ENCODE measurements around the gene GPSM3.
A peak's percentile ranks its signal among the peaks of the same experiment; 100 is the strongest.

The GPSM3 gene

DNA sequence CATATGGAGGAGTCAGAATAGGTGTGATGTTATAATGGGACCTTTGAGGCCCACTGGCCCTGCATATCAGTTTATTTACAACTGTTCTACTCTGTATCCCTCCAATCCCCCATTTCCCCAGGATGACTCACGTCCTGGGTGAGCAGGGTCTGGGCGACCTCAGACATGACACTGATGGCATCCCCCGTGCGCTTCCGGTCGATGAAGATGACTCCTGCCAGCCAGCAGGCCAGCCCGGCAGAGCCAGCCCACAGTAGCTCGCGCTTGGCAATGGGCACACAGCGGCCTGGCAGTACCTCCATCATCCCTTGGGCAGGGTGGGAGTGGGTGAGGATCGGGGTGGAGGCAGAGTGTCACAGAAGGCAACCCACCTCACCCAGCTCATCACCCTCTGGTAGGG, 22.1 kb downstream of the GPSM3 start:
- DNase-seq = no peak

DNA sequence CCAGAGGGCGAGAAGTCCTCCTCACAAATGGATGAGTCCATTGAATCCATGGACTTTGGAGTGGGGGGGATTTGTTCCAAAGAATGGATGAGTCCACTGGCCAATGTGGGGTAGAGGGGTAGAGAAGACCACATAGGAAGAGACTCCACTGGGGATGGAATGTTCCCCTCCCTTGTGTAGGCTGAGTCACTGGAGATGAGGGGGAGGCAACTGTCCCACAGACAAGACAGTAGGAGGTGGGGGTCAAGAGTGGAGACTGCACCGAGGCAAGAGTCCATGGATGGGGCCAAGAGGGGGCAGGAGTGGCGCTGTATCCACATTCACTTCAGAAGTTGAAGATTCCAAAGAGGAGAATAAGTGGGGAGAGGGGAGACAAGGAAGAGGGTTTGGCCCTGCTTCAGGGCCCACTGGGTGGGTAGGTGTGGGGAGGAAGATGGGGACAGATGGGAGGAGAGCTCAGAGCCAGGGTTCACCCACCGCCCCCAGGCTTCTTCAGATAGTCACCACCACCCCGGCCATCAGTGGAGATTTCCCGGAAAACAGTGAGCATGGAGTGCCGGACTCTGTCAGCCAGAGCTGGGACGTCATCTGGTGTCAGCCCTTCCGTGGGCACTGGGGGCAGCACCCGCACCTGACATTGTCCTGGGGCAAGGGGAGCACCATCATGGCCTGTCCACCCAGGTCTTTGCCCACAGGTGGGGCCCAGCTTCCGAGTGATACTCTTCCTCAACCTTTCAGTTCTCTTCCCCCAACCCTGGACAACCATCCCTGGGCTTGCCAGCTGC, 23.4 kb downstream of the GPSM3 start:
- DNase-seq = no peak

DNA sequence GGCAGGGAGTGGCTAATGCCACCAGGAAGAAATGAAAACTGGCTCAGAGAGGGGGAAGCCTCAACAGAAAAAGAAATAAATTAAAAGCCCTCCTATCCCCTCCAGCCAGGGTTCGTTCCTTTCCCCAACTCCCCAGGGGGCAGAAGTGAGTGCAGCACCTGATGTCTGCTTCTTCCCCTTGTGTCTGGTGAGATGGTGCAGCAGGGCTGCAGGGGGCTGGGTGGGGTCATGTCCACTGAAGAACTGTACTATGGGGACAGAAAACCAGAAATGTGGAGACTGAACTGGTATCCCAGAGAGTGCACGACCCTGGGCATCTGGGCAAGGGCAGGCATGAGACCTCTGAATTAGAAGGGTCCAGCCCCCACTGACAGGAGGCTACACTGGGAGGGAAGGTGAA, 24.1 kb downstream of the GPSM3 start:
- no peak for DNase-seq

DNA sequence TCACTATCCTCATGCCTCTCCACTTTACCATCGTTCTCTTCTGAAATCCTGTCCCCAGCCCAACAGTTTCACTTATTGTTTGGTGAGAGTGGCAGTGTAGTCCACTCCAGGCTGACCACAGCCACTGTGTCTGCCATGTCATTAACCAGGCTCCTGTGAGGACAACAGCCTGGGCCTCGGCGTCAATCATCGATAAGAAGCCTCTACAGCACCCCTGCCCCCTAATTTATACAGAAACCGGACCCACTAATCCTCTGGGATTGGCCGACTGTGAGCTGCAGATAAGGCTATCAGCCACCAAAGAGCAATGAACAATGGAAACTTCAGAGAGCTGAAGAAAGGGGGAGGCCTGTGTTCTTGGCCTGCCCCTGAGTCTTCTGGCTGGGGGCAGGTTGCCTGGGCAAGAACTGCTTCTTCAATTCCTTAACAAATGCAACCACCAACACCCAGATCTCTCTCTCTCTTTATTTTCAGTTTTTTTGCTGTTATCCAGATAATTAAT, 24.6 kb downstream of the GPSM3 start:
- DNase-seq = no peak

DNA sequence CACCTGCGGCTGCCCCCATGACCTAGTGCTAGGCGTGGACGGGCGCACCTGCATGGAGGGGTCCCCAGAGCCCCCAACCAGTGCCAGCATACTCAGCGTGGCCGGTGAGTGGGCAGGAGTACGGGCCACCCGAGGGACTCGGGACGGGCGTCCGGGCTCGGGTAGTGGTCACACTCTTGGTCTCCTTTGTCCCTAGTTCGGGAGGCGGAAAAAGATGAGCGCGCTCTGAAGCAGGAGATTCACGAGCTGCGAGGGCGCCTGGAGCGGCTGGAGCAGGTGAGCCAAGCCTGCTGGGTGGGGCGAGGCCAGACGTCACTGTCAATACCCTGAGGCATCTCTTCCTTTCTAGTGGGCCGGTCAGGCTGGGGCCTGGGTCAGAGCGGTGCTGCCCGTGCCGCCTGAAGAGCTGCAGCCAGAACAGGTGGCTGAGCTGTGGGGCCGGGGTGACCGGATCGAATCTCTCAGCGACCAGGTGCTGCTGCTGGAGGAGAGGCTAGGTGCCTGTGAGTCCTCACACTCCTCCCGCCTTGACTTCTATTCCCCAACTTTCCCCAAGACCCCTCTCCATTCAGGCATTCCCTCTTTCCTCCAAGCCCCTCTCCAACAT, 25.2 kb downstream of the GPSM3 start:
- no peak for DNase-seq

DNA sequence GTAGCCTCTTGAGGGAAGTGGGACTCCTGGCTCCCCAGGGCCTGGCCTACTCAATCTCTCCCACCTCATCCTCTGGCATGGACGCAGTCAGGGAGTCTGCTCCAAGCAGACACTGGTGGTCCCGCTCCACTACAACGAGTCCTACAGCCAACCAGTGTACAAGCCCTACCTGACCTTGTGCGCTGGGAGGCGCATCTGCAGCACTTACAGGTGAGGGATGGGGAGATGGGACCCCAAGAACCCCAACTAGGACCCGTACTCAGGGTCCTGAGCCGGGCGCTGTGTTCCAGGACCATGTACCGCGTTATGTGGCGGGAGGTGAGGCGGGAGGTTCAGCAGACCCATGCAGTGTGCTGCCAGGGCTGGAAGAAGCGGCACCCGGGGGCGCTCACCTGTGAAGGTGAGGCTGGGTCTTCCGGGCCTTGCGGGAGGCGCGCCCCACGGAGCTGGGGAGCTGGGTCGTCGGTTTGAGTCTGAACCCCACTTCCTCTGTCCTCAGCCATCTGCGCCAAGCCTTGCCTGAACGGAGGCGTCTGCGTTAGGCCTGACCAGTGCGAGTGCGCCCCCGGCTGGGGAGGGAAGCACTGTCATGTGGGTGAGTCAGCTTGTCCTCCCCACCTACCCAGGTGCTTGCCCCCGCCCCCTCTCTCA, 25.9 kb downstream of the GPSM3 start:
- no peak for DNase-seq

DNA sequence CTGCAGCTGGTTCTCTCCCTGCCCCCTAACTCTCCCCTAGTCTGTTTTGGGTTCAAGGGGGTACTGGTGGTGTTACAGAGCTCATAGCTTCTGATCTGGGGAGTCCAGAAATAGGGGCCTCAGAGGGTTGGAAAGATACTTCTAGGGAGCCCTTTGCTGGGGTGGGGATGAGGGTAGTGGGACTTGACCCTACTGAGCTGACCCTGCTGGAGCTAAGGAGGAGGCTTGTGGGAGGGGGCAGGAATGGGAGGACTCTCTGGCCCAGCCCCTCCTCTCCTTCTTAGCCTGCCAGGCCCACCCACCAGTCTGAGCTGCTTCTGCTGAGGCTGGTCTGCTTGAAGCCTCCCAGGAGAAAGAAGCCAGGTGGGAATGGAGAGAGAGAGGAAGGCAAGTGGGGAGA, 28.1 kb downstream of the GPSM3 start, which contains the start of gene EGFL8:
Gene EGFL8 (plus strand): TSS at position 301 of the 400 bp plus-strand sequence. CDS start 1,571 bp downstream, outside the sequence.
- DNase-seq = no peak

DNA sequence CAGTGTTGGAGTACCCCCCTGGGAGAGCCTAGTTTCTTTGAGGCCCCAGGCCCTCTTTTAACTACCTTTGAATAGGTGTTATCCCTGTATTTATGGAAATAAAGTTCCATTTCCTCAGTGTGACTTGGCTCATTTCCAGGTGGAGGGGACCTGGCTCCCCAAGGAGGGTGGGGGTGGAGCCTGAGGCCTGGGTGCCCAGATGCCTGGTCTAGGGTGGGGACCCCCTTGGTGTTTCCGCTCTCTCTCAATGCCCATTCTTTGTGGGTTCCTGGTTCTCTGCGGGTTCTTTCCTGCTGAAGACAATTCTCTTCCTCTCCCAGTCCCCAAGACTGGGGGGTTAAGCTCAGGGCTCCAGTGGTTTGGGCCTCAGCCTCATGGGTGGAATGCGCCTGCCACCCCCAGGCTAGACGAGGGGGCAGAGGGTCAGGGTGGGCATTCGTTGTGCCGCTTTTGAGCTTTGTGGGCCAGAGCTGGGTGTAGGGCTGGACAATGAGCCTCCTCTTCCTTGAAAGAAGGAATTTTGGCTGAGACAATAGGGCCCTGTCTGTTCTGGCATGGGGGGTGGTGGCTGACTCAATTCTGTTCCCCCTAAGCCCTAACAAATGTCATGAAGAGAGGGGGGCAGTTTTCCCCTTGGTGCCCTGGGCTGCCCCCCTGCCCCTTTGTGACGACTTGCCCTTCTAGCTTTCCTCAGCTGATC, 28.7 kb downstream of the GPSM3 start:
- no peak for DNase-seq

DNA sequence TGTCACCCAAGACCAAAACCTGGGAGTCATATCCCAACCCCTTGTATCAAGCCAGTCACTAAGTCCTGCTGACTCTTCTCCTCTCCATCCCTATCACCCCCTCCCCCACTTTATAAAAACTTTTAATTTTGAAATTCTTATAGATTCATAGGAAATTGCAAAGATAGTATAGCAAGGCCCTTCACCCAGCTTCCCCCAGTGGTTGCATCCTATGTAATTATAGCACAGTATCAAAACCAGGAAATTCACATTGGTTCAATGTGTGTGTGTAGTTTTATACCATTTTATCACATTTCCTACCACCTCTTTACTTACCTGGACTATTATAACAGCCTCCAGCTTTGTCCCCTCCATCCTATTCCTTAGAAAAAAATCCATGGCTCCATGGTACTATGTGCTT, 34.4 kb downstream of the GPSM3 start:
- no peak for DNase-seq

DNA sequence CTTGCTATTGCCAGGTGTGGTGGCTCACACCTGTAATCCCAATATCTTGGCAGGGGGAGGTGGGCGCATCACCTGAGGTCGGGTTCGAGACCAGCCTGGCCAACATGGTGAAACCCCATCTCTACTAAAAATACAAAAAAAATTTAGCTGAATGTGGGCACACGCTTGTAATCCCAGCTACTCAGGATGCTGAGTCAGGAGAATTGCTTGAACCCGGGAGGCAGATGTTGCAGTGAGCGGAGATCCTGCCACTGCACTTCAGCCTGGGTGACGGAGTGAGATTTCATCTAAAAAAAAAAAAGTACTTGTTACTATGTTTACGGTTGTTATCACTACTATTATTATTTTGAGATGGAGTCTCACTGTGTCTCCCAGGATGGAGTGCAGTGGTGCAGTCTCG, 35.6 kb downstream of the GPSM3 start:
- no peak for DNase-seq

DNA sequence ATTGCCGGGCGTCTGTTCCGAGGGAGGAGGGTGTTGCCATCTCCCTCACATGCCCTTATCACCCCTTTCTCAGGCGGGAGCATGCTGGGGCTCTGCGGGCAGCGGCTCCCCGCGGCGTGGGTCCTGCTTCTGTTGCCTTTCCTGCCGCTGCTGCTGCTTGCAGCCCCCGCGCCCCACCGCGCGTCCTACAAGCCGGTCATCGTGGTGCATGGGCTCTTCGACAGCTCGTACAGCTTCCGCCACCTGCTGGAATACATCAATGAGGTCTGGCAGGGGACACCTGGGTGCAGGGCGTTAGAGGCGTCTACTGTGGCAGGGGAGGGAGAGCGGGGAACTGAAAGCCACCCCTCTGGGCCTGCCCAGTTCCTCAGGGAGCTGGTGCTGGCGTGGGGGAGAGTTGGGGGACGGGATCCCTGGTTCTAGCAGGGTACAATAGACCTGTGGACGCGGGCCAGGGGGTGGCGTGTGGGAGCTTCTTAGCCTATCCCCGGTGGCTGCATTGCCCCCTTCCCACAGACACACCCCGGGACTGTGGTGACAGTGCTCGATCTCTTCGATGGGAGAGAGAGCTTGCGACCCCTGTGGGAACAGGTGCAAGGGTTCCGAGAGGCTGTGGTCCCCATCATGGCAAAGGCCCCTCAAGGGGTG, 37.8 kb downstream of the GPSM3 start:
- DNase-seq = peak; percentile 74

DNA sequence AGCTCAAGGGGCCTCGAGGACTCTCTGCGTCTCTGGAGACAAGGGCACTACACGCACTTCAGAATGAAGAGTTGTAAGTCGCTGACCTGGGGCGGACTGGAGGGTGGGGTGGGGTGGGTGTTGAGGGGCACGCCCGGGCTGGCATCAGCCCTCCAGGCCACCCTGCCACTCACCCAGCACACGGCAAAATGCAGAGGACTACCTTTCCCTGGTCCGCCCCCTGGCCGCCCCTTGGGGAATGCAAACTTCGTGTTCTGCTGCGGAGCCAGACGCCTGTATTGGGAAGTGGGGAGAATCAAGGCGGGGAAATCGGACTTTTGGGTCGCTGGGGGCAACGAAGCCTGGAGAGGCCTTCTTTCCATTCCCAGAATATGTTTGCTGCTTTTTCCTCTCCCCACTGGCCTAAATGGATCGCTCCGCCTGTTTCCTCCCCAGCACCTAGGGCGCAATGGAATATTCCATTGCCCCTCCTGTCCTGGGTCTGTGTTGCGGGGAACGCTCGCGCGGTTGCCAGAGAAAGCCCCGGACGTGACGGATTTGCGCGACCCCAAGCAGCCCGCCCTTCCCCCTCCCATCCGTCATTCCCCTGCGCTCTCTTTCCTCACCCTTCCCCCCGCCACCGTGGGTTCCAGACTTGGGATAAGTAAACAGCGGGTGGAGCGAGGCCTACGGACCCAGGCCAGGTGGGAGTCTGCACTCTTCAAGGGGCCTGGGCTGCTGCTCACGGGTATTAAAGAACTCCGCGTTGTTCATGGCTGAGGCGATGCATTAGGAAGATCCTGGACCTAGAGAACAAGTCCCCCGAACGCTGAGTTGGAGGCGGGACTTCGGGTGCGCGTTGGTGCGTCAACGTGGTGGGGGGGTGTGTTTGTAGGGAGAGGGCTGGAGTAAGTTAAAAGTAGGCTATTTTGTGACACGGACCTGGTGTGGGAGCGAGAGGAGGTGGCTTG, 38.6 kb downstream of the GPSM3 start, which contains the start of gene PPT2:
Gene PPT2 (plus strand): TSS at position 578 of the 950 bp plus-strand sequence. CDS start 454 bp downstream, outside the sequence.
- DNase-seq = peak; percentile 89

DNA sequence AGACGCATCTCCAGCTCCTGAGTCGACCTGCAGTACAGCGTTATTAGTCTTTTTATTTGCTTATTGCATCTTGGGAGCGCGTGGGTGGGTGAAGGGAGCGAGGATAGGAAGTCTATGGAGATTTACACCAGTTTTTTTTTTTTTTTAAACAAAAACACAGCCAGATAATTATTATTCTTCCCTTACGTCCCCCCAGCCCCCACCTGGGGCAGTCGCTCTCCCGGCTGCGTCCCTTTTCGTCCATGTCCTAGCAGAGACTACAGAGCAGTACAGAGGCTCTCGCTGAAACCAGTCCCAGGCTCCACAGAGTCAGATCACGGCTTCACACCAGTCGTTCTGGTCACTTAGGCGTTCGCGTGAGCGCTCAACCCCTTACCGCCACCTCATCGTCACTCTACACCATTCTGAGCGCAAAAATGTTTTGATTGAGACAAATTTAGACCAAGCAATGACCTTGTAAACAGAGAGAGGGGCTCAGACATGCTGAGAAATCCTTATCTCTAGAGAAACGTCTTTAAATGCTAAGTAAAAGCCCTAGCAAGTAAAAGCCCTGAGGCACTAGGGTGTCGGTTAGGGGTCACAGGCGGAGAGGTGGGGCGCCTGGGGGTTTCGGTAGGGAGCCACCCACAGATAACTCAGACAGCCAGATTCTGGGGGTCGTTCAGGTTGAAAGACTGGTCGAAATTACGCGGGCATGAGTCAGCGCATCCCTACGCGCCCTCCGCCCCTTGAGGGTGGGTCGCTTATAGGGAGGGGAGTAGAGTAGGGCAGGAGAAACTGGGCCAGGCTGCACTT, 39.5 kb downstream of the GPSM3 start:
- DNase-seq = no peak

DNA sequence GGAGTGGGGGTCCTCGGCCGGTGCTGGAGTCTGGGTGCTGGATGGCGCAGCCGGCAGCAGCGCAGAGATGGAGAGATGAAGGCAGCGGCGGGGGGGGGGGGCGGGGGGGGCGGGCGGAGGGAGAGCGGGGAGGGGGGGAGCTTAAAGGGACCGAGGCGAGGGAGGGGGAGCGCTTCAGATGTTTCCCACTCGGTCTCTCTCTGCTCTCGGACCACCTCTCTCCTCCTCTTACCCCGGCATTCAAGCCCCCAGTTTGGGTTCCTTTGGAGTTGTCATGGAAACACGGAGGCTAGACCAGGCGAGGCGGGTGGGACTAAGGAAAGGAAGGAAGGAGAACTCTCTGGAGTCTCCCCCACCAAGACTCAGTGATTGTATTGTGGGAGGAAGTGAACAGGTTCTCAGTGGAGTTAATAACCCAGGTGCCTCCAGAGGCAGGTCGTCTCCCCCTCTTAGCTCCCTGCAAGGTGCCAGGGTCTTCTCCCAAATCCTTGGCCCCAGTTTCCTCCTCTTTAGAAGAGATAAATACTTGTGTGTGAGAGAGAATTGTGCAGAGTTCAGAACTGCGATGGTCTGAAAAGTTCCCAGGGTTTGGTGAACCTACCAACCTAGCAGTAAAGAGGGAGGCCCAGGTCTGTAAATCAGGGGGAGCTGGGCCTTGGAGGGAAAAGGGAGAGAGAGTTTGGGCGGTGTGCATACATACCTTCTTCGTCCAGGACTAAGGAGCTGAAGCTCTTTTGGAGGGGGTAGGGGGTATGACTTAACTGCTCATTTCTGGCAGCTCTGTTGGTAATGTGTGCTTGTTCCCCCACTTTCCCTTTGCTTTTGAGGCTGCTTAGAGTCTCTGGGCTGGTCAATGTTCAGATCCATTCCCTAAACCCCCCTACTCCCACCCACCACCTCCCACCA, 40.3 kb downstream of the GPSM3 start, which contains the start of gene PRRT1:
Gene PRRT1 (minus strand): TSS at position 77 of the 906 bp plus-strand sequence. CDS start 112 bp downstream, outside the sequence.
- no peak for DNase-seq

DNA sequence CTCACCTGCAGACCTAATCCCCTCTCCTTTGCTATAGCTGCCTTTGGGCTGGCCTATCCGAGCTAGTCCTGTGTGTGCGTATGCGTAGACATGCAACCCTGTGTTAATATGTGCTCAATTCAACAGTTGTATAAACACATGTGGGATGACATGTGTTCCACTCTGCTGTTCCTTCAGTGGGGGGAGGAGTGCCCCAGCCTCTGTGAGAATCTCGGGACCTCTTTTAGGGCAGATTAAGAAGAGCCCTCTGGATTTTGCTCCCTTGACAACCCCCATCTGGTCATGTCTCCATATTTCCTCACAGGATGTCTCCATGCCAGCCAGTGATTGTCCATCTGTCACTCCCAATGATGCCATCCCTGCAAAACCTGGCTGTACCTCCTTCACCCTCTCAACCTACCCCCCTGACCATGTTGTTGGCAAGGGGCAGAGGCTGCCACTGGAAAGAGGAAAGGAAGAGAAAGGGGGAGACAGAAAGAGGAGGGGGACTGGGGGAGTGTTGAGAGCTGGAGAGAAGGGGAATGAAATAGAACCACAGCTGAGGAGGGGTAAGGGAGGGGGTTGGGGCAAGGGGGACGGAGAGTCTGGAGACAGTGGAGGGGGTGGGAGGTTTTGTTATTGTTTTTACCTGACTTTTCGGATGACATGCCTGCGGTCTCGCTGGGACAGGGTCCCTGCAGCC, 41.1 kb downstream of the GPSM3 start:
- no peak for DNase-seq

DNA sequence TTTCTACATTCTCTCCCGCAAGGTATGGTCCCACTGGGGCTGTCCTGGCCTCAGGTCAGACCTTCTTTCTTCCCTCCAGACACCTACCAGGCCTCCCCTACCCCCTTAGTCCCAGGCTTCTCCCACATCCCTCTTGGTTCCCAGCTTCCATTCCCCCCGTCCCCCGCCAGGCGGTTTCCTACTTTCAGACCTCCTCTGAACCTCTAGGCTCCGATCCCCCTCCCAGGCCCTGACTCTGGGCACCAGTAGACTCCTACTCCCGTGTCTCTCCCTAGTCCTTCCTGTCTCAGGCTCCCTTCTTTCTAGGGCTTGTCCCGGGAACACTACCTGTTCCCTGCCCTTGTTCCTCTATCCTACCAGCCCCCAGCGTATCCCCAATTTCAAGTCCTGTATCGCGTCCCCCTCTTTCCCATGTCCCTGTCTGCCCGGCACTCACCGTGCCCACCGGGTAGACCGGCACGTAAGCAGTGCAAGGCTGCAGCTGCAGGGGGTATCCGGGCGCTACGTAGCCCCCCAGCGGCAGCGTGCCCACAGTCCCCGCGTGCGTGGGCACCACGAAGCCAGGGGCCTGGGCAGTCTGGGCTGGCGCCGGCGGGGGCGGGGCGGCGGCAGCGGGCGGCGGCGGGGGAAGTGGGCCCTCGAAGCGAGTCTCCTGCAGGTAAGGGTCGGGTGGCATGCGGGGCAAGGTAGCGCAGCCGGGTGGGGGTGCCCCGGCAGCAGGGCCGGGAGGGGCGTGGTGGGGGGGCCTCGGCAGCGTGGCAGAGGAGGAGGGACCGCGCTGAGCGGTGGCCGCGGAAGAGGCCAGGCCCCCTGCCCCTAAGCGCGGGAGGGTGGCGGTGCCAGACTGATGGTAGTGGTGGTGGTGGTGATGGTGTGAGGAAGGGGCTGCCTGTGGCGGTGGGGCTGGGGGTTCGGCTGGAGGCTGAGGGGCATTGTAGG, 42.2 kb downstream of the GPSM3 start:
- DNase-seq = no peak

DNA sequence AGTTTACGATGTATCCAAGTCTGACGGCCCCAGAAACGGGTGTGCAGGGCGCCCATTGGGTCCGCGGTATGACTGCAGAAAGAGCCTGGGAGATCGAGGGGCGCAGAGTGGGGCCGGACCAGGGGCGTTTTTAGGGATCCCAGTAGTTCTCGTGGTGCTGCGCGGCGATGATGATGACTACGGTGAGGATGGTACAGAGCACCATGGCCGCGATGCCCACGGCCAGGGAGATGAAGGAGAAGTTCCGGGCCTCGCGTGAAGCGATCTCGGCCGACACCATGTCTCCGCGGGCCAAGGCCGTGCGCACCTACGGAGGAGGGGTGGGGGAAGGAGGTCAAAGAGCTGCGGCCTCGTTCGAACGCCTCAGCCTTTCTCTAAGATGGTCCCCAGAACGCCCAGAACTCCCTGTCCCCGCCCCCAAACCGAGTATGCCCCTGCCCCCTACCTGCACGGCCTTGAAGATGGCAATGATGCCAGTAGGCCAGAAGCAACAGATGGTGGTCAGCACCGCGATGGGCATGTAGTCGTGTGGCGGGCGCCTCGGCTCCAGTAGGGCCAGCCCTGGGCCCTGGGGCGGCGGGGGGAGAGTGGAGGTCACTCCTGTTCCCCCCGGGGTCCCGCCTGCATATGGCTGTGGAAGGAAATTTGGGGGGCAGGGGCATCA, 43.2 kb downstream of the GPSM3 start:
- peak; percentile 20 for DNase-seq

Data from stimulated activated CD4-positive, alpha-beta T cell treated with anti-CD3 and anti-CD28 coated beads, Interleukin-15, amount 100 ng/mL, for 24 hours (primary cell).